ENCODE results near the gene PFDN2.

PFDN2 gene

DNA sequence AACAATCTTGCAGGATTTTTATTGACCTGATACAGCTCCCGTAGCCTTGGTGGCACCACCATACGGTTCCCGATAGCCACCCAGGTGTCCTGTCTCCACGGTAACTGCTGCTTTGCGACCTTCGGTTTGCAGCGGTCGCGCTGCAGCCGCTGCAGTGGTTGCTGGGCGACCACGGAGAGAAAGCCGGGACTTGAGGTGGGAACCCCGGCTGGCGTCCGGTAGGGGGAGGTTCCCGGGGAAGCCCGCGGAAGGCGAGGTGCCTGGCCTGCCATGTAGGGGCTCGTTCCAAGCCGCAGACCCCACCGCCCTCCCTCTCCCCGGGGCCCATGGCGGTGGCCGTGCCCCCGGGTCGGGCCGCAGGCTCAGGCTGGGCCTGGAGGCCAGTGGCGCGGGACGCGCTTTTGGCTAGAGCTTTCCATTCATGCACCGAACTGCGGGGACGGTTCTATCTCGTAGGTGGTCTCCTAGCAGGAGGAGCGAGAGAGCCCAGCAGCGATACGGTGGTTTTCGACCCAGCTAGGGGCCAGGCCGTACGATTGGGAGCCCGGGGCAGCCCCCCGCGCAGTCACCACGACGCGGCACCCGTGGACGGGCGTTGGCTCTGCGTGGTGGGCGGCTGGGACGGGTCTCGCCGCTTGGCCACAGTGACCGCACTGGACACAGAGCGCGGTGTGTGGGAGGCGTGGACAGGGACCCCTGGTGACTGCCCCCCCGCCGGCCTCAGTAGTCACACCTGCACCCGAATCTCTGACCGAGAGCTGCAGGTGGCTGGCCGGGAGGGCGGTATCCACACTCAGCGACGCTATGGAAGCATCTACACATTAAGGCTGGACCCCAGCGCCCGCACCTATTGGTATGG lies 19.4 kb downstream of the PFDN2 start, which contains the start of gene KLHDC9:
Gene KLHDC9 (plus strand): TSS at position 152 of the 859 bp plus-strand sequence. CDS start 175 bp downstream, at position 327.
- Histone ChIP-seq H3K27ac (ENCODE audit: low read depth, low read length) (no peak within 1 kb of the TSS), H3K27me3 (ENCODE audit: control insufficient read depth, insufficient read depth, low read length) (no peaks in the 10 kb centered on the region), H3K9ac (ENCODE audit: low read length) (peak within 1 kb of the TSS; percentile 71), H3K36me3 (ENCODE audit: control insufficient read depth, insufficient read depth, low read length) (peaks cover 26% of the 10 kb centered on the region), H3K4me1 (ENCODE audit: control insufficient read depth, insufficient read depth, low read length) (no peaks in the 10 kb centered on the region; the same call in 1 of the 2 replicates), H3K4me3 (ENCODE audit: low read depth, low read length) (peak within 1 kb of the TSS; percentile 71), H3K9me3 (ENCODE audit: control insufficient read depth, insufficient read depth, low read depth, low read length) (no peaks in the 10 kb centered on the region)

DNA sequence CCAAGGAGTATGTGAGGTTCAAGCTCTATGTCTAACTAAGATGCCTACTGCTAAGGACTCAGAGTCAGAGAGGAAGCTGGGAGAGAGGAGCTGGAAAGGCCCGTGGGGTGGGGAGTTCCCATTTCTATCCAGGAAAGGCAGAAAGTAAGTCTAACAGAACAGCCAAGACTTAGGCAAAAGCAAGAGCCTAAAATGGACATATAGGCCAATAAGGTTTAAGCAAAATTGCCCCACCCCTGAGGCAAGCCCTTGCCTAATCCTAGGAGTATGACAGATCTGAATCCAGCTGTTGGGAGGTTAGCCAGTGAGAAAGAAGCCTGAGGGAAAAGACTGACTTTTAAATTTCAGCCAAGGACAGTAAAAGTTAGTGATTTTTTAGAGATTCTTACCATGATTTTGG lies 21.3 kb downstream of the PFDN2 start:
- Histone ChIP-seq H3K4me1 (ENCODE audit: control insufficient read depth, insufficient read depth, low read length) (no peaks in the 10 kb centered on the region; the same call in 1 of the 2 replicates), H3K27me3 (ENCODE audit: control insufficient read depth, insufficient read depth, low read length) (no peaks in the 10 kb centered on the region), H3K9ac (ENCODE audit: low read length) (no peak overlapping the region), H3K27ac (ENCODE audit: low read depth, low read length) (no peak overlapping the region), H3K4me3 (ENCODE audit: low read depth, low read length) (no peak overlapping the region), H3K9me3 (ENCODE audit: control insufficient read depth, insufficient read depth, low read depth, low read length) (no peaks in the 10 kb centered on the region), H3K36me3 (ENCODE audit: control insufficient read depth, insufficient read depth, low read length) (peaks cover 16% of the 10 kb centered on the region)

DNA sequence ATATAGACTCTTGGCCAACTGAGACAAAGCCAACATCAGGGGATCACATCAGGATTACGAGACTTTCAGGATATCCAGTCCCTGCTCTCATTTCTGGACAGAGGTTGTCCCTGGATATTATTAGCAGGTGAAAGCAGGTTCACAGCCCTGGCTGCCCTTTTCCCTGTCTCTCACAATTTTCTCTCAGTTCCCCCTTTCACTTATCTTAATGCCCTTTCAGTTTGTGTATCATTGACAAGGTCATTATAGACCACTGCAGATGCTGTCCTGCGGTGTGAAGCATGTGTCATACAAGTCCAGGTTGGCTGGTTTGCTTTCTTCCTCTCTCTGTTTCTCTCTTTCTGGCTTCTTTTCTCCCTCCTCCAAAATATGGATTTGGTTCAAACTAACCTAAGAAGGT lies 21.8 kb downstream of the PFDN2 start:
- H3K4me3 ChIP-seq (ENCODE audit: low read depth, low read length), result no peak overlapping the region
- peaks cover 12% of the 10 kb centered on the region; the same call in 1 of the 2 replicates for H3K36me3 ChIP-seq (ENCODE audit: control insufficient read depth, insufficient read depth, low read length)
- H3K4me1 ChIP-seq (ENCODE audit: control insufficient read depth, insufficient read depth, low read length), result no peaks in the 10 kb centered on the region; the same call in 1 of the 2 replicates
- H3K9ac ChIP-seq (ENCODE audit: low read length), result no peak overlapping the region
- H3K27ac ChIP-seq (ENCODE audit: low read depth, low read length), result no peak overlapping the region
- no peaks in the 10 kb centered on the region for H3K9me3 ChIP-seq (ENCODE audit: control insufficient read depth, insufficient read depth, low read depth, low read length)
- H3K27me3 ChIP-seq (ENCODE audit: control insufficient read depth, insufficient read depth, low read length), result no peaks in the 10 kb centered on the region

DNA sequence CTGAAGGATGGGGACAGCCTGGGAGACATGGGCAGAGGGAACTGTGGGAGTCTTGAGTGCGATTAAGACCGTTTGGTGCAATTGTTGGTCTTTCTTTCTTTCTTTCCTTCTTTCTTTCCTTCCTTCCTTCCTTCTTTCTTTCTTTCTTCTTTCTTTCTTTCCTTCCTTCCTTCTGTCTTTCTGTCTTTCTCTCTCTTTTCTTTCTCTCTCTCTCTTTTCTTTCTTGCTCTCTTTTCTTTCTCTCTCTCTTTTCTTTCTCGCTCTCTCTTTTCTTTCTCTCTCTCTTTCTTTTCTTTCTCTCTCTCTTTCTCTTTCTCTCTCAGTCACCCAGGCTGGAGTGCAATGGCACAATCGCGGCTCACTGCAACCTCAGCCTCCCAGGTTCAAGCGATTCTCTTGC lies 22.6 kb downstream of the PFDN2 start:
- no peaks in the 10 kb centered on the region for H3K9me3 ChIP-seq (ENCODE audit: control insufficient read depth, insufficient read depth, low read depth, low read length)
- no peak overlapping the region for H3K4me3 ChIP-seq (ENCODE audit: low read depth, low read length)
- H3K27me3 ChIP-seq (ENCODE audit: control insufficient read depth, insufficient read depth, low read length), result no peaks in the 10 kb centered on the region
- no peaks in the 10 kb centered on the region; the same call in 1 of the 2 replicates for H3K4me1 ChIP-seq (ENCODE audit: control insufficient read depth, insufficient read depth, low read length)
- no peak overlapping the region for H3K27ac ChIP-seq (ENCODE audit: low read depth, low read length)
- no peak overlapping the region for H3K9ac ChIP-seq (ENCODE audit: low read length)
- H3K36me3 ChIP-seq (ENCODE audit: control insufficient read depth, insufficient read depth, low read length), result peaks cover 5% of the 10 kb centered on the region; the same call in 1 of the 2 replicates

DNA sequence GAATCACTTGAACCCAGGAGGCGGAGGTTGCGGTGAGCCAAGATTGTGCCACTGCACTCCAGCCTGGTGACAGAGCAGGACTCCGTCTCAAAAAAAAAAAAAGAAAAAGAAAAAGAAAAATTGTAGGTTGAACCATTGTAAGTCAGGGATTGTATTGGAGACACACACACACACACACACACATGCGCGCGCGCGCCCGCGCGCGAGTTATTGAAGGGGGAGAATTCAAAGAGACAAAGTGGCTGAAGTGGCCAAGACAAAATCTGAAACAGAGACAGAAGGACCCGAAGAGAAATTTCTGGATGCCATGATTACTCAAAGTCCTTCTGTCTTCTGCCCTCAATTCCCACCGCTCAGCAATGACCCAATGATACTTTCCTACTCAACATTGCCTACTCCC lies 23.4 kb downstream of the PFDN2 start:
- H3K4me3 ChIP-seq (ENCODE audit: low read depth, low read length), result no peak overlapping the region
- H3K27ac ChIP-seq (ENCODE audit: low read depth, low read length), result no peak overlapping the region
- H3K9me3 ChIP-seq (ENCODE audit: control insufficient read depth, insufficient read depth, low read depth, low read length), result no peaks in the 10 kb centered on the region
- H3K27me3 ChIP-seq (ENCODE audit: control insufficient read depth, insufficient read depth, low read length), result no peaks in the 10 kb centered on the region
- H3K36me3 ChIP-seq (ENCODE audit: control insufficient read depth, insufficient read depth, low read length), result no peaks in the 10 kb centered on the region
- no peak overlapping the region for H3K9ac ChIP-seq (ENCODE audit: low read length)
- H3K4me1 ChIP-seq (ENCODE audit: control insufficient read depth, insufficient read depth, low read length), result no peaks in the 10 kb centered on the region; the same call in 1 of the 2 replicates

DNA sequence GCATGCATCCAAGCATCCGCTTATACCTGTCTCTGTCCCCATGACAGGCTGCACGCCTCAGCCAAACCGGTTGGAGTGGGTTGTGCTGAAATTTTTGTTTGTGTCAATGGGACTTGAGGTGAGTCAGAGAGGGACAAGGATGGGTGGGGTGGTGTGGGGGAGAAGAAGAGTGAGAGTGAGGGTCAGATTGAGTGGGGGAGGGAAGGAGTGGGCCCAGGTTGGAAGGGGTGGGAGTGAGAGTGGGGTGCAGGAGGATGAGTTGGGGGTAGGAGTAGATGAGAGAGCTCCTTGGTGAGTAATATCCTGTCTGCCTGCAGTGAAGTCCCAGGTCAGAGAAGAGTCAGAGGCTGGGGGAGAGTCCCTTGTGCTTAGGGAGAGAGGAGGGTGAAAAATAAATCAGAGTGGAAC lies 25.2 kb downstream of the PFDN2 start:
- Histone ChIP-seq H3K27ac (ENCODE audit: low read depth, low read length) (no peak overlapping the region), H3K9ac (ENCODE audit: low read length) (no peak overlapping the region), H3K36me3 (ENCODE audit: control insufficient read depth, insufficient read depth, low read length) (no peaks in the 10 kb centered on the region), H3K4me1 (ENCODE audit: control insufficient read depth, insufficient read depth, low read length) (no peaks in the 10 kb centered on the region; the same call in none of the 2 replicates), H3K4me3 (ENCODE audit: low read depth, low read length) (no peak overlapping the region), H3K27me3 (ENCODE audit: control insufficient read depth, insufficient read depth, low read length) (no peaks in the 10 kb centered on the region), H3K9me3 (ENCODE audit: control insufficient read depth, insufficient read depth, low read depth, low read length) (no peaks in the 10 kb centered on the region)

DNA sequence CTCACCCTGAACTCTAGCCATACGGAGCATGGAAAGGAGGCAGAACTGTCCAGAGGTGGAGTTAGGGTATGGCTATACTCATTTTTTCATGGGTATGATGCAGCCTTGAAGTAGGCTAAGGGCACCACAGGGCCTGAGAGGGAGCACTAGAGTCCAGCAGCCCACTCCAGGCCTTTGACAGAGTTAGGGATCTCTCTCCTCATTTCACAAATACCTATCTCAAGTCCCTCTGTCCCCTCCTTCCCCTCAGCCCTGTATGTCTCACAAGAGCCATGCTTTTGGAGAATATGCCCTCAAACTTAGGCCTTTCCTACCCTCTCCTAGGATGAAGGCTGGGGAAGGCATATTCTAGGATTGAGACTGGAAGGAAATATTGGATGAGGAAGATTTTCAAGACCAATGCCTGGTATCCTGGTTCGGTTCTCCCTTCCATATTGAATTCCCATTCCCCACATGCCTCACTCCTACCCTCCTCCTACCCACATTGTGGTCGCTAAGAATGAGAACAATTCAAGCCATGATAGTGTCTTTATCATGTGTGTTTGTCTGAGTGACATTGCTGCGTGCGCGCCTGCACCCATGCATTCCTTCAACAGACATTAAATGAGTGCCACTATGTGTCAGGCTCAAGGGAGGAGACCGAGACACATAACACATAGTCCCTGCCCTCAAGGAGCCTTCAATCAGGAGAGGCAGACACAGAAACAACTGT lies 25.9 kb downstream of the PFDN2 start:
- no peaks in the 10 kb centered on the region; the same call in 1 of the 2 replicates for H3K4me1 ChIP-seq (ENCODE audit: control insufficient read depth, insufficient read depth, low read length)
- H3K9ac ChIP-seq (ENCODE audit: low read length), result no peak overlapping the region
- H3K27me3 ChIP-seq (ENCODE audit: control insufficient read depth, insufficient read depth, low read length), result no peaks in the 10 kb centered on the region
- no peaks in the 10 kb centered on the region for H3K36me3 ChIP-seq (ENCODE audit: control insufficient read depth, insufficient read depth, low read length)
- no peak overlapping the region for H3K4me3 ChIP-seq (ENCODE audit: low read depth, low read length)
- no peaks in the 10 kb centered on the region for H3K9me3 ChIP-seq (ENCODE audit: control insufficient read depth, insufficient read depth, low read depth, low read length)
- H3K27ac ChIP-seq (ENCODE audit: low read depth, low read length), result no peak overlapping the region

DNA sequence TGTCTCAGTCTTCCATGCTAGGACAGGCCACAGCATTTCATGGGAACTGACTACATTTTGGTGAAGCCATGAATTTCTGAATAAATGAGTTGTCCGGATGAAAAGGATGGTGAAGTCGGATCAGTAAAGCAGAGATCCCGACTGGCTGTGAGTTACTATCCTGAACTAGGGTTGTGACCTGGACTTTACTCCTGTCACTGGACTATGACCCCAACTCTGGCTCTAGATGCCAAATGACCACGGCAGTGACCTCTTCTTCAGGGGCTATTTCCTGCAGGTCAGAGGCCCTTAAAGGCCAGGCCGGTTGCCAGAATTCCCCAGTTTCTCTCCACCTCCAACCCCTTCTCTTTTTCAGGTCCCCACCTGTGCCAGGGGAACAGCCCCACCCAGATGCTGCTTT lies 26.7 kb downstream of the PFDN2 start:
- no peak overlapping the region for H3K27ac ChIP-seq (ENCODE audit: low read depth, low read length)
- no peak overlapping the region for H3K4me3 ChIP-seq (ENCODE audit: low read depth, low read length)
- H3K9me3 ChIP-seq (ENCODE audit: control insufficient read depth, insufficient read depth, low read depth, low read length), result no peaks in the 10 kb centered on the region
- H3K27me3 ChIP-seq (ENCODE audit: control insufficient read depth, insufficient read depth, low read length), result no peaks in the 10 kb centered on the region
- H3K36me3 ChIP-seq (ENCODE audit: control insufficient read depth, insufficient read depth, low read length), result no peaks in the 10 kb centered on the region
- peaks cover 8% of the 10 kb centered on the region for H3K4me1 ChIP-seq (ENCODE audit: control insufficient read depth, insufficient read depth, low read length)
- no peak overlapping the region for H3K9ac ChIP-seq (ENCODE audit: low read length)

DNA sequence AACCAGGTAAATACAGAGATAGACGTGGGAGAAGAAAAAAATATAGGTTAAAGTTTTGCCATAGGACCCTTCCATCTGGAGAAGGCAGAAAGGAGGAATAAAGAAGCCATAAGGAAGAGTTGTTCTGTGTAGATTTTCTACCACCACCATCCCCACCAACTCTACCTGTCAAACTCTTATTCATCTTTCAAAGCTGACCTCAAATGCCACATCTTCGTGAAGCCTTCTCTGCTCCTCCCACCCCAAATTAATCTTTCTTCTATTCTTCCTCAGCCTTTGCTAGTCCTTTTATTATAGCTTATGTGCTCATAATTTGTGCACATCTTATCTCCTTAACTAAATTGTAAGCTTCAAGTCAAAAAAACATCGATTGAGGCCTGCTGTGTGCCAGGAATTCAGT lies 27.2 kb downstream of the PFDN2 start:
- H3K9ac ChIP-seq (ENCODE audit: low read length), result no peak overlapping the region
- H3K27ac ChIP-seq (ENCODE audit: low read depth, low read length), result no peak overlapping the region
- peaks cover 11% of the 10 kb centered on the region for H3K4me1 ChIP-seq (ENCODE audit: control insufficient read depth, insufficient read depth, low read length)
- H3K4me3 ChIP-seq (ENCODE audit: low read depth, low read length), result no peak overlapping the region
- no peaks in the 10 kb centered on the region for H3K36me3 ChIP-seq (ENCODE audit: control insufficient read depth, insufficient read depth, low read length)
- no peaks in the 10 kb centered on the region for H3K9me3 ChIP-seq (ENCODE audit: control insufficient read depth, insufficient read depth, low read depth, low read length)
- no peaks in the 10 kb centered on the region for H3K27me3 ChIP-seq (ENCODE audit: control insufficient read depth, insufficient read depth, low read length)

DNA sequence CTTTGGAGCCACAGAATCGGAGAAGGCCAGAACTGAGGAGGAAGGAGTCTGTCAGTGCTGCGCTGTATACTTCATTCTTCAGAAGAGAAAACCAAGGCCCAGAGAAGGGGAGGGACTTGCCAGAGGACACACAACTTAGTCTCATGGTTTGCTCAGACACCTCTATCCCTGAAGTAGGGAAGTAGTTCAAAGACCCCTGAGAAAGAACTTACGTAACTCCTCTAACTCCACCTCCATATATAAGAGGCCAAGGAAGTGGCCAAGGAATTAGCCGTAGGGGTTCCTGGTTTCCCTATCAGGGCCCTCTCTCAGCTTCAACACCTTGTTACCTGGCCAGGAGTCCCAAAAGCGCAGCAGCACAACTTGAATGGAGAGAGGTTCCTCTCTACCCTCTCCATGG lies 27.9 kb downstream of the PFDN2 start:
- no peak overlapping the region for H3K27ac ChIP-seq (ENCODE audit: low read depth, low read length)
- no peak overlapping the region for H3K9ac ChIP-seq (ENCODE audit: low read length)
- no peaks in the 10 kb centered on the region for H3K9me3 ChIP-seq (ENCODE audit: control insufficient read depth, insufficient read depth, low read depth, low read length)
- no peaks in the 10 kb centered on the region for H3K36me3 ChIP-seq (ENCODE audit: control insufficient read depth, insufficient read depth, low read length)
- H3K4me1 ChIP-seq (ENCODE audit: control insufficient read depth, insufficient read depth, low read length), result peaks cover 17% of the 10 kb centered on the region
- H3K27me3 ChIP-seq (ENCODE audit: control insufficient read depth, insufficient read depth, low read length), result no peaks in the 10 kb centered on the region
- no peak overlapping the region for H3K4me3 ChIP-seq (ENCODE audit: low read depth, low read length)
